Left renal pelvis (tissue), 4 donors: ENCODE measurements around the gene NUDT14. TPM values are rescaled to one million over a fixed set of nuclear protein-coding genes. Genes with fewer than 3 reads are reported as not detected.

Experiments used
- DNase-seq, 4 donors: peaks; one replicate each; pipeline ENCODE4 v3.0.0-alpha.2; 2013; ENCODE audit warnings: low read depth in 4 of 4, low spot score in 3 of 4
- polyA plus RNA-seq, 4 donors: library from polyadenylated mRNA; unstranded; fragments of 120-200 nt; gene quantifications; one replicate each; pipeline ENCODE4 v1.2.1, GENCODE V29; 2013; ENCODE audit not compliant: insufficient read length in 4 of 4

The NUDT14 gene
- polyA plus RNA-seq, 4 donors = 8.9 to 43.0 (median 24.6) TPM

- no peak for DNase-seq
Observed at GRCh38 chr14:105200074-105200473, 19.0 kb upstream of the NUDT14 start.

DNA sequence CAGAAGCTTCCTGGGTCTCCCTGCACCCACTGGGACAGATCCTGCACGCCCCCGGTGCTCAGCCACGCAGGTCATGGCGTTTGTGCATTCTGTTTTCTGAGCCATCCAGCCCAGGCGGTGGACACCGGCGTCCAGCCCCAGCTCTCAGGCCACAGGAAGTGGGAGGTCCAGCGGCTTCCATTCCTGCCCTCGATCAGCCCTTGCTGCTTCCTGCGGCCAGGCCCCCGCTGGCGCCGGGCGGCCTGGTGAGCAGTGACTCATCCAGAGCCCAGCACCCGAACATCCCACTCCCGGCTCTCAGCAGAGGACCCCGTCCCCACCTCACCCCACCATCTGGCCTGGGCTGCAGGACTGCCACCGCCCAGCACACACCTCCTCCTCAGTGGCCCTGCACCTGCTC, 18.0 kb upstream of the NUDT14 start:
- no peak for DNase-seq

DNA sequence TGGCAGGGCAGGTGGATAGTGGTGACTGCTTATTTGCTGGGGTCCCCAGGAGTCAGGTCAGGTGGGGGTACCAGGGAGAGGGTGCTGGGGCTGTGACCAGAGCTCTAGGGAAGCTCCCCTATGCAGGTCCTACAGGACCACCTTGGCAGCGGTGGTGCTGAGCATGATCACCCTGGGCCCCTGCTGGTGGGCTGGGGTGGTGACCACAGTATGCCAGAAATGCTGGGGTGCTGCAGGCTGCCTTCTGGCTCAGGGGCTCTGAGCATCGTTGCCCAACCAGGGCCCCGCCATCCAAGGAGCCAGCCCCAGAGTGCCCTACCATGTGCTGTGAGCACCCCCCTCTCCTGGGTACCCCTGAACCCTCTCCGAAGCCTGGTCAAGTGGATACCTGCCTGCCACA, 17.5 kb upstream of the NUDT14 start:
- DNase-seq = no peak

DNA sequence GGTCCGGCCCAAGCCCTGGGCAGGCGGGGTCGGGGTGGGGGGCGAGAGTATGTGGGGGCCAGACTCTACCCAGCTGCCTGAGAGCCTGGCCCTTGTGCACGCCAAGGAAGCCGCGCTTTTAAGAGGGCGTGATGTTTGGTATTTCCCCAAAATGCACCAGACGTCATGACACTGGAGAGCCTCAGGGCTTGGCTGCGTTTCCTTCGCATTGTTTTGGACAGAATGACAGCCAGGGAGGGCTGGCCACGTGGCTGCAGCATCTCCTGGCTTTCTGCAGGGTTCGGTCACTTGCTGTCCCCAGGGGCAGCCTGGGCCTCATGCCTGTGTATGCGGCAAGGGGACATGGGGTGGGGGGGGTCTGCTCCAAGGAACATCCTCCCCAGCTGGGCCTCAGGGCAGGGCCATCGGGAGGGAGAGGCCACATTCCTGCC, 16.1 kb upstream of the NUDT14 start:
- DNase-seq = no peak

- DNase-seq = no peak
Observed at GRCh38 chr14:105196265-105196960, 15.3 kb upstream of the NUDT14 start.

DNA sequence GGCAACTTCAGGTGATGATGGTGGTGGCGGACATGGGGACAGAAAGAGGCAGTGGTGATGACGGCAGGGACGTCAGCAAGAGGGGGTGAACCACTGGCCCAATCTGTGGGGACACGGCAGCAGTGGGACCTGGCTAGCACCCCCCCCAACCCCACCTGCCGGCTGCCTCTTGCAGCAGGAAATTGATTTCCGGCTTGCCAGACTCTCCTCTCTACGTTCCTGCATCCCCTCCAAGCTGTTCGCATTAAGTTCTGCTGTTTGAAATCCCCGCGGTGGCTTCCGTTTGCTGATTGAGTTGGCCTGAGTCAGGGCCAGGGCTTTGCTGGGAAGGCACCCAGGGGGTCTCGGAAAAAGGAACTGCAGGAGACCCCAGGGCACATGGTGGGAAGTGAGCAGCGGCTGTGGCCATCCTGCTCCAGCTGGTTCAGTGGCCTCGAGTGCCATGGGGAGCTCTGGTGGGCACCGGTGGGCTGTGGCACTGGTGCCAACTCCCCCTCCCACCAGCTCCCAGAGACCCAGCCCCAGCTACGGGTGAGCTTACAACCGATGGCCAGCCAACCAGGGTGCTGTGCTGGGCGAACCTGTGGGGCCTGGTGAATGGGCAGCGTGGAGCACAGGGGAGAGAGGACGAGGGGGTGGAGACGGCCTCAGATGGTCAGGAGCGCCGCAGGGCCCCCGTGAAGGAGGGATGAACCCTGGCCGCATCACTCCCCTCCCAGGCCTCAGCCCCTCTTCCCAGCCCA, 14.6 kb upstream of the NUDT14 start:
- DNase-seq = no peak

DNA sequence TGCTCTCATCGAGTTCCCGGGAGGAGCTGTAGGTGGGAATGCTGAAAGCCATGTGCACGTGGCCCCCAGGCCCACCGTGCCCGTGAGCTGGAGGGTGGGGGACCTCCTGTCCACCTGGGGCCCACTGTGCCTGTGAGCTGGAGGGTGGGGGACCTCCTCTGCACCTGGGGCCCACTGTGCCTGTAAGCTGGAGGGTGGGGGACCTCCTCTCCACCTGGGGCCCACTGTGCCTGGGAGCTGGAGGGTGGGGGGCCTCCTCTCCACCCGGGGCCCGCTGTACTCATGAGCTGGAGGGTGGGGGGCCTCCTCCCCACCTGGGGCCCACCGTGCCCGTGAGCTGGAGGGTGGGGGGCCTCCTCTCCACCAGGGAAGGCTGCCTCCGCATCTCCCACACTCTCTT, 13.9 kb upstream of the NUDT14 start:
- DNase-seq = no peak

- DNase-seq = no peak
Observed at GRCh38 chr14:105193916-105194782, 13.0 kb upstream of the NUDT14 start.

- no peak for DNase-seq
Observed at GRCh38 chr14:105192866-105193731, 12.0 kb upstream of the NUDT14 start.

GRCh38 chr14:105187935-105188524, 6.9 kb upstream of the NUDT14 start:
- no peak for DNase-seq

DNA sequence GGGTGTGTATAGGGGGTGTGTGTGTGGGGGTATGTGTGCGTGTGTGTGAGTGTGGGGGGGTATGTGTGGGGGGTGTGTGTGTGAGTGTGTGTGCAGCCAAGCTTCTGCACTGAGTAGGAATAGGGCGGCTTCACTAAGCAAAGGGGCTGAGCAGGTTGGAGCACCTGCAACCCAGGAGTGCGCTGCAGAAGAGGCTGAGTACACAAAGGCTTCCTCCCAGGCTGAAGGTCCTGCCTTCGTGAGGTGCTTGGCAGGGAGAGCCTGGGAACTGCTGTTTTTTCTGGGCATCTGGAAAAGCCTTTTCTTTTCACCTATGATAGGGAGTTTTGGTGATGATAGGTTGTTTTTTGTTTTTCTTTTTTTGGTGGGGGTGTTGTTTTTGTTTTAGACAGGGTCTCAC, 6.0 kb upstream of the NUDT14 start:
- DNase-seq = no peak

DNA sequence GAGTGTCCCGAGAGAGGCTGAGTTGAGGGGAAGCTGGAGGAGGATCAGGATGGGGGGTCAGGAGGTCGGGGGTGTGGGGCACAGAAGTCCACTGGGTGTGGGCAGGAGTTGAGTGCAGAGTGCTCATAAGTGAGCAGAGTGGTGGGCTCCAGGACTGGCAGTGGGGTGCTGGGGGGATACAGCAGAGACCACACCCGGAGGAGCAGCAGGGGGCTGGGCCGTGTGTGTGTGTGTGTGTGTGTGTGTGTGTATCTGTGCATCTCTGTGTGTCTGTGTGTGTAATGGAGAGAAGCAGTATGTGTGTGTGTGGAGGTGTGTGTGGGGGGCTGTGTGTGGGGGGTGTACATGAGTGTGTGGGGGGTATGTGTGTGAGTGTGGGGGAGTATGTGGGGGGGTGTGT, 4.9 kb upstream of the NUDT14 start:
- no peak for DNase-seq

DNA sequence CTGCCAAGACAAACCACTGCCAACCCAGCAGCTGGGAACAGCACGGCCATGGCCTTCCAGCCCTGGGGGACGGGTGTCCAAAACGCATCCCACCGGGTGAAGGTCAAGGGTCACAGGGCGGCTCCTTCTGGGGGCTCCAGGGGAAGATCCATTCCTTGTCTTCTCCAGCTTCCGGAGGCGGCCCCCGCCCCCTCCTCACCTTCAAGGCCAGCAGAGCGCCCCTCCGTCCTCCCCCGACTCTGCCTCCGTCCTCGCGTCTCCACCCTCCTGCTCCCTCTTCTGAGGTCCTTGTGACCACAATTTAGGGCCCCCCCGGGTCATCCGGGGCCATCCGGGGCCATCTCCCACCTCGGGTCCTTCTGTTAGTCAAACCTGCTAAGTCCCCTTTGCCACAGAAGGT, 3.9 kb upstream of the NUDT14 start:
- no peak for DNase-seq

DNA sequence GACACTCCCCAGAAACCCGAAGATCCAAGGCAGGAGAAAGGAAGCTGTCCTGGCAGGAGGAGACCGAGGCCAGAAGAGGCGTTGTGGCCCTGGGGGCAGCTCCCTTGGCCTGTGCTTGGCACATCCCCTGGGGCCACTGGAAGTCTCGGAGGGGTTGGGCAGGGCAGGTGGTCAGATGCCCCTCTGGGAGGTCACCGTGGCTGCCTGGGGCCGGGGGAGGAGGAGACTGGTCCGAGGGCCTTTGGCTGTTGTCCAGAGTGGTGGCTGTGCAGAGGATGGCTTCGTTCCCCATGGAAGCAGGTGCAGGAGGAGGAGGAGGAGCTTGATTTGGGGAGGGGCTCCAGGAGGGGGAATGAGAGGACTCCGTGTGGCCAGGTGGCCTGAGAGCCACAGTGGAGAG, 3.3 kb upstream of the NUDT14 start:
- no peak for DNase-seq

DNA sequence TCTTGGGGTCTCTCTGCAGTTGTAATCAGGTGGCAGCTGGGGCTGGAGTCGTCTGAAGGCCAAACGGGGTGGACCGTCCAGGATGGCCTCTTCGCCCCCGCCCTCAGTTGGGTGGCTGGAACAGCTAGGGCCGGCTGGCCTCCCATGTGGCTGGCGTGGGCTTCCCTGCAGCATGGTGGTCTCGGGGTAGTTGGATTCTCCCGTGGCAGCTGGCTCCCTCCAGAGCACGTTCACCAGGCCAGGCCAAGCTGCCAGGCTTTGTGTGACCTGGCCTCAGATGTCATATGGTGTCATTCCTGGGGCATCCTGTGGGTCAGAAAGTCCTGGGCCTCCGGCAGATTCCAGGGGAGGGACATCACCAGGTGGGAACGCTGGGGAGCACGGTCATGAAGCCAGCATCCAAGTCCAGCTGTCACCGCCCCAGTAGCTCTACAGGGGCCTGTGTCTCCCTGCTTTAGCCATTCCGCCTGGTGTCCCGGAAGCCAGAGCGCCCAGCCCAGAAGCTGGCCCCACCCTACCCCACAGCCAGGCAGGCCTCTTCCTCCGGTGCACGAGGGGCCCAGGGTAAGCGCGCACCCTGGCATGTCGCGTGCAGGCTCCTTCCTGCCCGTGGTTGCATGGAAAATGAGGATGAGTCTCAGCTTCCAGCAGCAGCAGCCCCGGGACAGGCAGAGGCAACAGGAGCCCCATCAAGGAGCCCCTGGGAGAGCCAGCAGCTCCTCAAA, 1.3 kb upstream of the NUDT14 start:
- DNase-seq = no peak

- DNase-seq = no peak
Observed at GRCh38 chr14:105181549-105182295, 610 bp upstream of the NUDT14 start.

DNA sequence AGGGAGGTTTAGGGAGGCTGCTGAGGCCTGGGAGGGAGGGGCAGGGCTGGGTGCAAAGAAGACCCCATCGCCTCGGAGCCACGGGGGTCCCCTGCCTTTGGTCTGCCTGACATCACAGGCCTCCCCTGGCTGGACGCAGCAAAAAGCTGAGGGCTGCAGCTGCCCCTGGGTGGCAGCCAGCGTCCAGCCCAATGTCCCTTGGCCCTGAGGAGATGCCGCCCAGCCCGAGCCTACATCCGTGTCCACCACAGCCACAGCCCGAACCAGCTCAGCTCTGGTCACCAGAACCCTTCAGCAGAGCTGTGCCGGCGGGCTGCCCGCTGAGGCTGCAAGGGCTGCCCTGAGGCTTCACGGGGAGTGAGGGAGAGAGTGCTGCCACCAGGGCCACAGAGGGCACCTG, 1.9 kb downstream of the NUDT14 start:
- DNase-seq = no peak

DNA sequence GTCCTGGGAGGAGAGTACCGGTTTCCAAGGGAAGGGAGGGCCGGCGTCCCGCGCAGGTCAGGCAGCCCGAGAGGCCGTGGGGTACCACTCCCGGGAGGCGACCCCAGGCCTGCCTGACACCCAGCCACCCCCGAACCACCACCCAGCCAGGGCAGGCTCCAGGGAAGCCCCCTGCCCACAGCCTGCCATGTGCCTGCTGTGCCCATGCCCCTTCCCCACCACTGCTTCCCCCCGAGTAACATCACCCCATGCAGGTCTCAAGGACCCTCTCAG, 2.3 kb downstream of the NUDT14 start:
- DNase-seq = no peak
